ENCODE measurements around the gene CDA.

CDA gene

GRCh38 chr1:20648438-20648837 is 59.5 kb downstream of the CDA start:
- DNase-seq = no peak

- DNase-seq = no peak
Observed at GRCh38 chr1:20648946-20649345, 60.0 kb downstream of the CDA start.

DNA sequence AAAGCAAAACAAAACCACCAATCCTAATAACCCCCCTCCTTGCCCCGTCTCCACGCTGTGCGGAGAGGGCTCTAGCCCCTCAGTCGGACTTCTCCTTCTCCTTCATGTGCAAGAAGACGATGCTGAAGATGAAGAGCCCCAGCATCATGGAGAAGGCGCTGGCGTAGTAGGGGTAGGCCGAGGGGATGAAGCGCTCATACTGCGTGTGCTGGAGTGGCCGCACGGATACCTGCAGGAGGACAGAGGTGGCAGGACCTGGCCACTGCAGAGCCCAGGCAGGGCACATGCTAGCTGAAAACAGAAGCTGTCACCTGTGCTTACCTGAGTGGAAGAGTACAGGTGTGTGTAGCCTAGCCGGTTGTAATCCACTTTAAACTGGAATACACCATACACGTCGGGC is 63.4 kb downstream of the CDA start:
- DNase-seq = no peak

GRCh38 chr1:20654104-20654690 is 65.3 kb downstream of the CDA start:
- peak in 32 of 56 donors; percentile 4 to 63 (median 26) for DNase-seq

- DNase-seq = no peak
Observed at GRCh38 chr1:20657024-20657423, 68.1 kb downstream of the CDA start.

DNA sequence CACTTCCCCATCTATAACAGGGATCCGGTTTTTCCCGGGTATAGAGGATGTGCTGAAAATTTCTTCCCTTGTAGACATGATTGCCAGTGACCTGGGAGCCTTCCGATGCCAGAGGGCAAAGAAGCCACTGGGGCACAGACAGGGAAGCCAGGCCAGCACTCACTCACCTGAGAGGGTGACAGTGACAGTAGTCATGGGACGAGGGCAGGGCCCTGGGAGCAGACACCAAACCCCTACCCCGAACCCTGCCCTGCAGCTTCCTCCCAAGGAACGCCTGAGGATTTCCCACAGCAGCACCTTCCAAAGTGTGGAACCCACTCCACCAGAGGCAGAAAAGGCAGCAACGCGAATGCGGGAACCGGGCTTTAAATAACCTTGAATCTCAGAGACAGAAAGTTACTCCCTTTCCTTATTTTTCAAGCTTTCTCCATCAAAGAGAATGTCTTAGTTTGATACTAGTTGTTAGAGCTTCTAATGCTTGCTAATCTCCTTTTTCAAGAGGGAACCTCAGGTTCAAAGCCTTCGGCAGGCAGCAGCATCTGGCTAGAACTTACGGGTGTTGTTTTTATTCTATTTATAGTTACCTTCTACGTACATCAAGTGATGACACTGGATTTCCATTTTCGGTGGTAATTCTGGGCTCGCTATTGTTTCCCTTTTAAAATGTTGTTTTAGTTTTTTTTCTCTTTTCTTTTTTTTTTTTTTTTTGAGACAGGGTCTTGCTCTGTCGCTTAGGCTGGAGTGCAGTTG is 69.4 kb downstream of the CDA start:
- no peak for DNase-seq

- DNase-seq = no peak
Observed at GRCh38 chr1:20660363-20660762, 71.5 kb downstream of the CDA start.

DNA sequence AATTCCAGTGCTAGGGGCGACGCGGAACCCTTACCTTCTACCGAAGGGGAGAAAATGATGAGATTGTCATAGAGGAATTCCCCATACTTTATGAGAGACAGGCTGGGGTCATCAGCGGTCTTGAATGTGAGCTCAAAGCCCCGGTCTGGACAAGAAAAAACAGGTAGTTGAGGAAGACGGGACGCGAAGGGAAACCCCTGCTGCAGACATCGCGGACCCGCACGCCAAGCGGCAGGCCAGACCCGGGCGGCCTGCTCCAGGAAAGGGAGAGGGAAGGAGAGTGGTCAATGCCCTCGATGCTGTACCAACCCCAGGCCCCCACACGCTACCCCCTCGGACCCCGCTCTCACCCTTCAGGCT is 71.9 kb downstream of the CDA start:
- DNase-seq = no peak

- DNase-seq = peak; percentile 74 to 99 (median 96)
Observed at GRCh38 chr1:20661207-20662109, 72.6 kb downstream of the CDA start, which contains the start of gene DDOST. Gene DDOST, minus strand, starts transcription at chr1:20661369. Its CDS starts 19 bp downstream, at chr1:20661350.

DNA sequence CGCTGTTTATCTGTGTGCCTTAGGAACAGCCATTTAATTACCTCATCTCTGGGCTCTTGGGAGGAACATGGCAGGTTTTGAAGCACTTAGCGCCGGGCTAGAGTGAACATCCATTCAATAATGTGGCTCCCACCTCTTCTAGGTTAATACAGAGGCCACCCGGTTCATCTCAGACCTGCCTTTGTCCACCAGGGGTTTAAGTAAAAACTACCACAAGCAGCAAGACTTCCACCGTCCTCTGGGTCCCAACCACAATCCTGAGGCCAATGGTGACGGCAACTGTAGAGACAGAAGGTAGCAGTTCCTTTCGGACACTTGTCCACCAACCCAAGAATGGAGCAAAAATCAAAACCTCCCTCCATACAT is 73.2 kb downstream of the CDA start:
- DNase-seq = no peak

- DNase-seq = no peak
Observed at GRCh38 chr1:20663365-20663764, 74.5 kb downstream of the CDA start.

- no peak for DNase-seq
Observed at GRCh38 chr1:20663969-20664715, 75.2 kb downstream of the CDA start.

DNA sequence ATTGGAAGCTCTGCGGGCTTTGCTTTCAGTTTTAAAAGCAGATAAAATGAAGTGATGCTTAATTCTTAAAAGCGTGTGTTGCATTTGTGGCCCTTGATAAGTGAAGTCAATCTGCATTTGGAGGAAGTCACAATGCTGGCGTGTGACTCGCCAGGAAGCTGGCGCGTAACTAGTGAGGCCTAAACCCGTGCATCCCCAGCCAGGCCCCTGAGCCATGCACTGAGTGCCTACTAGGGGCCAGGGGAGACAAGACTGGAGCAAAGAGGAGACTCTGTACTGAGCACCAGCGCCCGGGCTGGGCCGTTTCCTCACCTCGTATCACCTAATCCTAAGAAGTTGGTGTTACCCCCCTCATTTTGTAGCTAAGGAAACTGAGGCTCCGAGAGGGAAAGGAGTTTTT is 76.8 kb downstream of the CDA start:
- no peak for DNase-seq

- no peak for DNase-seq
Observed at GRCh38 chr1:20666146-20666545, 77.2 kb downstream of the CDA start.

DNA sequence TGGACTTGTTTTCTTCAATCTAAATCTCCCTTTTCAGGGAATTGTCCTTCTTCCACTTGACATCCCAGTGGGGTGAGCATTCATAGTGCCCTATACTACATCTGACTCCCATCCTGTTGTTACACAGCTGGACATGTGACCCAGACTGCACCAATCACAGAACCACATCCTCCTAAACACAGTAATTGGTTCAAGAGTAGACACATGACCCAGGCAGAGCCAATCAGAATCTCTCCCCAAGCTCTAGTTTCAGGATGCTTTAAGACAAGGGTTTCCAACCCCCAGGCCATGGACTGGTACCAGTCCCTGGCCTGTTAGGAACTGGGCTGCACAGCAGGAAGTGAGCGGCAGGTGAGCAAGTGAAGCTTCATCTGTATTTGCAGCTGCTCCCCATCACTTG is 77.9 kb downstream of the CDA start:
- DNase-seq = no peak

Measured in amygdala (tissue), 56 donors.